Liver (tissue), 3 donors: Measurements from ENCODE around the gene MRPS12.

Experiments used
- ATF3 ChIP-seq: IDR thresholded peaks from 2 replicates; pipeline ENCODE4 v1.6.1; 2016; ENCODE audit warnings: antibody characterized with exemption
- EGR1 ChIP-seq, 2 donors: IDR thresholded peaks; 2 replicates each; pipeline ENCODE4 v1.6.1; 2016 to 2018; ENCODE audit warnings: antibody characterized with exemption in 2 of 2, low read depth in 2 of 2
- FOXA1 ChIP-seq: IDR thresholded peaks from 2 replicates; pipeline ENCODE4 v1.6.1; 2016; ENCODE audit warnings: antibody characterized with exemption
- GABPA ChIP-seq, 2 donors: IDR thresholded peaks in 1 of 2; conservative IDR thresholded peaks in 1 of 2; 2 replicates each; pipeline ENCODE4 v1.6.1; 2016; ENCODE audit warnings: antibody characterized with exemption in 2 of 2, mild to moderate bottlenecking in 1 of 2, moderate library complexity in 1 of 2
- HNF4G ChIP-seq: IDR thresholded peaks from 2 replicates; pipeline ENCODE4 v1.6.1; 2016; ENCODE audit warnings: antibody characterized with exemption
- RAD21 ChIP-seq, 2 donors: IDR thresholded peaks; 2 replicates each; pipeline ENCODE4 v1.6.1; 2016; ENCODE audit warnings: antibody characterized with exemption in 2 of 2, mild to moderate bottlenecking in 2 of 2
- TAF1 ChIP-seq: conservative IDR thresholded peaks from 2 replicates; pipeline ENCODE4 v1.6.1; 2016; ENCODE audit warnings: antibody characterized with exemption, mild to moderate bottlenecking
- YY1 ChIP-seq: IDR thresholded peaks from 2 replicates; pipeline ENCODE4 v1.6.1; 2016; ENCODE audit warnings: antibody characterized with exemption, mild to moderate bottlenecking
- TF ChIP-seq, protein P1 (sequence below): fragments of 150-350 bp; IDR thresholded peaks from 2 replicates; pipeline ENCODE4 v1.5.1; 2017; ENCODE audit warnings: improper control_type of control experiment, low read depth, low read length; ENCODE audit not compliant: missing input control
- TF ChIP-seq, protein P2 (sequence below): IDR thresholded peaks from 2 replicates; pipeline ENCODE4 v1.6.1; 2016; ENCODE audit warnings: antibody characterized with exemption
- donor health status: healthy.
- donor health status: healthy.

DNA sequence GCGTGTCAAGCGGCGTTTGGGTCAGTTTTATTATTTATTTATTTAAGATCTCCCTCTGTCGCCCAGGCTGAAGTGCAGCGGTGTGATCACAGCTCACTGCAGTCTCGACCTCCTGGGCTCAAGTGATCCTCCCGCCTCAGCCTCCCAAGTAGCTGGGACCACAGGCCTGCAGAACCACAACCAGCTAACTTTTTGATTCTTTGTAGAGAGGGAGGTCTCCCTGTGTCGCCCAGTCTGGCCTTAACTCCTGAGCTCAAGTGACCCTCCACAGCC is 713 bp downstream of the MRPS12 start:
- TF ChIP-seq, protein P1, sequence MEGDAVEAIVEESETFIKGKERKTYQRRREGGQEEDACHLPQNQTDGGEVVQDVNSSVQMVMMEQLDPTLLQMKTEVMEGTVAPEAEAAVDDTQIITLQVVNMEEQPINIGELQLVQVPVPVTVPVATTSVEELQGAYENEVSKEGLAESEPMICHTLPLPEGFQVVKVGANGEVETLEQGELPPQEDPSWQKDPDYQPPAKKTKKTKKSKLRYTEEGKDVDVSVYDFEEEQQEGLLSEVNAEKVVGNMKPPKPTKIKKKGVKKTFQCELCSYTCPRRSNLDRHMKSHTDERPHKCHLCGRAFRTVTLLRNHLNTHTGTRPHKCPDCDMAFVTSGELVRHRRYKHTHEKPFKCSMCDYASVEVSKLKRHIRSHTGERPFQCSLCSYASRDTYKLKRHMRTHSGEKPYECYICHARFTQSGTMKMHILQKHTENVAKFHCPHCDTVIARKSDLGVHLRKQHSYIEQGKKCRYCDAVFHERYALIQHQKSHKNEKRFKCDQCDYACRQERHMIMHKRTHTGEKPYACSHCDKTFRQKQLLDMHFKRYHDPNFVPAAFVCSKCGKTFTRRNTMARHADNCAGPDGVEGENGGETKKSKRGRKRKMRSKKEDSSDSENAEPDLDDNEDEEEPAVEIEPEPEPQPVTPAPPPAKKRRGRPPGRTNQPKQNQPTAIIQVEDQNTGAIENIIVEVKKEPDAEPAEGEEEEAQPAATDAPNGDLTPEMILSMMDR: no peak
- TF ChIP-seq ATF3: no peak
- no peak for TF ChIP-seq YY1
- TF ChIP-seq, protein P2, sequence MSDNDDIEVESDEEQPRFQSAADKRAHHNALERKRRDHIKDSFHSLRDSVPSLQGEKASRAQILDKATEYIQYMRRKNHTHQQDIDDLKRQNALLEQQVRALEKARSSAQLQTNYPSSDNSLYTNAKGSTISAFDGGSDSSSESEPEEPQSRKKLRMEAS: no peak
- TF ChIP-seq RAD21 (IDR thresholded peaks at IDR 0.05): no peak
- TF ChIP-seq FOXA1: no peak
- TF ChIP-seq TAF1: no peak
- no peak for TF ChIP-seq EGR1 (IDR thresholded peaks at IDR 0.05; ENCODE audit: low read depth in 2 of 2)
- TF ChIP-seq HNF4G: no peak
- no peak for TF ChIP-seq GABPA (IDR thresholded peaks at IDR 0.05 in 1 of 2, conservative IDR thresholded peaks at IDR 0.05 in 1 of 2)
